Trophoblast cell (in vitro differentiated cells and primary cell): Measurements from ENCODE around the gene MAGI2.

ENCODE experiments used
- DNase-seq, 2 donors: peaks; one replicate each; pipeline ENCODE4 v3.0.0-alpha.2; 2016
- H2AFZ ChIP-seq: 2 replicates; pipeline ENCODE4 v1.6.1; 2013; ENCODE audit warnings: low read length, moderate library complexity, mild to moderate bottlenecking; ENCODE audit not compliant: insufficient read depth, poor library complexity
- H2AK5ac ChIP-seq: 2 replicates; pipeline ENCODE4 v1.6.1; 2013; ENCODE audit warnings: mild to moderate bottlenecking, low read length
- H2BK120ac ChIP-seq: 2 replicates; pipeline ENCODE4 v1.6.1; 2013; ENCODE audit warnings: low read length, mild to moderate bottlenecking, moderate library complexity; ENCODE audit not compliant: insufficient read depth, poor library complexity
- H2BK12ac ChIP-seq: 2 replicates; pipeline ENCODE4 v1.6.1; 2013; ENCODE audit warnings: mild to moderate bottlenecking, low read length, moderate library complexity
- H2BK5ac ChIP-seq: 2 replicates; pipeline ENCODE4 v1.6.1; 2013; ENCODE audit warnings: low read length, low read depth, moderate library complexity, mild to moderate bottlenecking; ENCODE audit not compliant: poor library complexity
- H3K14ac ChIP-seq: 2 replicates; pipeline ENCODE4 v1.6.1; 2013; ENCODE audit warnings: mild to moderate bottlenecking, low read length
- H3K18ac ChIP-seq: 2 replicates; pipeline ENCODE4 v1.6.1; 2013; ENCODE audit warnings: mild to moderate bottlenecking, low read length
- H3K23ac ChIP-seq: 2 replicates; pipeline ENCODE4 v1.6.1; 2013; ENCODE audit warnings: low read length
- H3K27ac ChIP-seq: 2 replicates; pipeline ENCODE4 v1.5.1; 2013; ENCODE audit warnings: low read depth, mild to moderate bottlenecking, inconsistent platforms, low read length, moderate library complexity
- H3K27me3 ChIP-seq: 2 replicates; pipeline ENCODE4 v1.6.1; 2013; ENCODE audit warnings: inconsistent platforms, mild to moderate bottlenecking, low read length, moderate library complexity; ENCODE audit not compliant: insufficient read depth
- H3K36me3 ChIP-seq, 2 experiments: 1 replicate in 1 of 2; 2 replicates in 1 of 2; pipeline ENCODE4 v1.6.1; 2013; ENCODE audit warnings: low read length in 2 of 2, mild to moderate bottlenecking in 2 of 2, moderate library complexity in 1 of 2; ENCODE audit not compliant: insufficient read depth in 2 of 2, control insufficient read depth in 1 of 2
- H3K4ac ChIP-seq: 2 replicates; pipeline ENCODE4 v1.6.1; 2013; ENCODE audit warnings: low read depth, mild to moderate bottlenecking, low read length, moderate library complexity
- H3K4me1 ChIP-seq, 2 experiments: 1 replicate in 1 of 2; 2 replicates in 1 of 2; pipeline ENCODE4 v1.6.1; 2013; ENCODE audit warnings: low read length in 2 of 2, mild to moderate bottlenecking in 2 of 2, moderate library complexity in 1 of 2; ENCODE audit not compliant: insufficient read depth in 2 of 2, control insufficient read depth in 1 of 2
- H3K4me2 ChIP-seq: 2 replicates; pipeline ENCODE4 v1.6.1; 2013; ENCODE audit warnings: inconsistent platforms, mild to moderate bottlenecking, low read length, moderate library complexity
- H3K4me3 ChIP-seq: 2 replicates; pipeline ENCODE4 v1.5.1; 2013; ENCODE audit warnings: mild to moderate bottlenecking, low read depth, low read length, inconsistent platforms
- H3K79me1 ChIP-seq: one replicate; pipeline ENCODE4 v1.6.1; 2013; ENCODE audit warnings: low read length
- H3K79me2 ChIP-seq: 2 replicates; pipeline ENCODE4 v1.6.1; 2013; ENCODE audit warnings: low read length, mild to moderate bottlenecking; ENCODE audit not compliant: control insufficient read depth, insufficient read depth, poor library complexity
- H3K9ac ChIP-seq: 2 replicates; pipeline ENCODE4 v1.6.1; 2013; ENCODE audit warnings: mild to moderate bottlenecking, low read length
- H3K9me3 ChIP-seq: 2 replicates; pipeline ENCODE4 v1.6.1; 2013; ENCODE audit warnings: low read depth, mild to moderate bottlenecking, control low read depth, inconsistent platforms, low read length; ENCODE audit not compliant: insufficient read depth
- H4K12ac ChIP-seq: 2 replicates; pipeline ENCODE4 v1.6.1; 2013; ENCODE audit warnings: low read depth, mild to moderate bottlenecking, low read length, moderate library complexity
- H4K8ac ChIP-seq: 2 replicates; pipeline ENCODE4 v1.6.1; 2013; ENCODE audit warnings: low read depth, mild to moderate bottlenecking, low read length, moderate library complexity
- H4K91ac ChIP-seq: one replicate; pipeline ENCODE4 v1.6.1; 2013; ENCODE audit warnings: low read depth, mild to moderate bottlenecking, low read length, moderate library complexity
- WGBS: extraction: QIAGEN DNeasy Blood & Tissue Kit; methylation state at CpG from one replicate; pipeline ENCODE4 v1.1.7; 2013; ENCODE audit warnings: missing lambda C conversion rate; ENCODE audit not compliant: insufficient read length, insufficient coverage; ENCODE audit errors: extremely low coverage; 5-methylcytosine and 5-hydroxymethylcytosine counted together

MAGI2 gene

GRCh38 chr7:78178319-78178718 is 1275.1 kb downstream of the MAGI2 start:
- Histone ChIP-seq H3K9me3 (no peaks in the 10 kb centered on the region), H4K12ac (no peak overlapping the region), H3K36me3 (no peaks in the 10 kb centered on the region), H3K18ac (no peak overlapping the region), H3K79me2 (peaks cover 2% of the 10 kb centered on the region), H3K4ac (no peak overlapping the region), H3K4me1 (no peaks in the 10 kb centered on the region), H4K8ac (no peak overlapping the region), H3K14ac (no peak overlapping the region), H3K4me3 (no peak overlapping the region), H3K4me2 (no peak overlapping the region), H3K79me1 (no peaks in the 10 kb centered on the region), H2BK5ac (no peak overlapping the region), H2BK120ac (no peak overlapping the region), H3K27me3 (no peaks in the 10 kb centered on the region), H2AK5ac (no peak overlapping the region), H2AFZ (no peak overlapping the region), H4K91ac (no peak overlapping the region), H3K27ac (no peak overlapping the region), H3K23ac (no peak overlapping the region), H3K9ac (no peak overlapping the region), H2BK12ac (no peak overlapping the region)
- no peak for DNase-seq
- no CpG with 5 or more reads among the region's 2 CpGs for WGBS

- Histone ChIP-seq H2BK120ac (no peak overlapping the region), H3K14ac (no peak overlapping the region), H3K79me1 (no peaks in the 10 kb centered on the region), H2BK12ac (no peak overlapping the region), H3K9ac (no peak overlapping the region), H3K4me3 (no peak overlapping the region), H3K4me2 (no peak overlapping the region), H3K4me1 (no peaks in the 10 kb centered on the region), H4K8ac (no peak overlapping the region), H3K9me3 (no peaks in the 10 kb centered on the region), H3K79me2 (peaks cover 2% of the 10 kb centered on the region), H2BK5ac (no peak overlapping the region), H2AK5ac (no peak overlapping the region), H4K91ac (no peak overlapping the region), H3K18ac (no peak overlapping the region), H3K36me3 (no peaks in the 10 kb centered on the region), H2AFZ (no peak overlapping the region), H4K12ac (no peak overlapping the region), H3K4ac (no peak overlapping the region), H3K27ac (no peak overlapping the region), H3K23ac (no peak overlapping the region), H3K27me3 (no peaks in the 10 kb centered on the region)
- WGBS: no CpG with 5 or more reads among the region's 5 CpGs
- no peak for DNase-seq
These were observed 1277.3 kb downstream of the MAGI2 start for GRCh38 chr7:78176171-78176570.

GRCh38 chr7:78175330-78176100 is 1278.0 kb downstream of the MAGI2 start:
- no peak overlapping the region for H4K8ac ChIP-seq
- DNase-seq: no peak
- no peak overlapping the region for H4K12ac ChIP-seq
- H3K27ac ChIP-seq: no peak overlapping the region
- H2BK12ac ChIP-seq: no peak overlapping the region
- no peak overlapping the region for H4K91ac ChIP-seq
- H2BK5ac ChIP-seq: no peak overlapping the region
- H2BK120ac ChIP-seq: no peak overlapping the region
- H3K27me3 ChIP-seq: no peaks in the 10 kb centered on the region
- H3K23ac ChIP-seq: no peak overlapping the region
- no peak overlapping the region for H2AK5ac ChIP-seq
- no peak overlapping the region for H2AFZ ChIP-seq
- H3K9me3 ChIP-seq: no peaks in the 10 kb centered on the region
- H3K79me1 ChIP-seq: no peaks in the 10 kb centered on the region
- H3K9ac ChIP-seq: no peak overlapping the region
- no peak overlapping the region for H3K14ac ChIP-seq
- H3K4ac ChIP-seq: no peak overlapping the region
- peaks cover 2% of the 10 kb centered on the region for H3K79me2 ChIP-seq
- H3K36me3 ChIP-seq: no peaks in the 10 kb centered on the region
- H3K4me1 ChIP-seq: no peaks in the 10 kb centered on the region
- no peak overlapping the region for H3K4me2 ChIP-seq
- no peak overlapping the region for H3K18ac ChIP-seq
- WGBS: no CpG with 5 or more reads among the region's 10 CpGs
- no peak overlapping the region for H3K4me3 ChIP-seq

- Histone ChIP-seq H3K14ac (no peak overlapping the region), H3K18ac (no peak overlapping the region), H3K4me1 (no peaks in the 10 kb centered on the region), H3K36me3 (no peaks in the 10 kb centered on the region), H3K4me2 (no peak overlapping the region), H3K79me1 (no peaks in the 10 kb centered on the region), H4K12ac (no peak overlapping the region), H3K9ac (no peak overlapping the region), H3K4me3 (no peak overlapping the region), H3K9me3 (no peaks in the 10 kb centered on the region), H3K23ac (no peak overlapping the region), H3K27ac (no peak overlapping the region), H2BK5ac (no peak overlapping the region), H3K27me3 (no peaks in the 10 kb centered on the region), H2AFZ (no peak overlapping the region), H4K8ac (no peak overlapping the region), H4K91ac (no peak overlapping the region), H2BK120ac (no peak overlapping the region), H3K79me2 (peaks cover 2% of the 10 kb centered on the region), H3K4ac (no peak overlapping the region), H2AK5ac (no peak overlapping the region), H2BK12ac (no peak overlapping the region)
- no peak for DNase-seq
- no CpG with 5 or more reads among the region's 5 CpGs for WGBS
These were observed 1279.8 kb downstream of the MAGI2 start for GRCh38 chr7:78173666-78174065.
